ENCODE data around the gene RBM33. TPM values are rescaled to one million over a fixed set of nuclear protein-coding genes. Genes with fewer than 3 reads are reported as not detected.

RBM33 gene
- total and polyA plus RNA-seq, 10 of the 15 experiments (the other 5 are each of a cell fraction or from before 2014, with no cell fraction given): 4.7 to 67.2 (median 24.3) TPM

- no peaks in the 10 kb centered on the region for H4K20me1 ChIP-seq (ENCODE audit: control insufficient read depth, insufficient read depth)
- in situ Hi-C loops (cut with MboI): no loop called here
- no peak for TF ChIP-seq KAT2A (conservative IDR thresholded peaks at IDR 0.05; ENCODE audit: control insufficient read depth, low read depth, low read length)
- no peak for TF ChIP-seq GATAD2B (conservative IDR thresholded peaks at IDR 0.05; ENCODE audit: low read depth)
- TF ChIP-seq MTA3 (IDR thresholded peaks at IDR 0.05; ENCODE audit: borderline replicate concordance, low read length): peak; percentile 66; the same call in 1 of the 2 replicates
- TF ChIP-seq, protein P1, sequence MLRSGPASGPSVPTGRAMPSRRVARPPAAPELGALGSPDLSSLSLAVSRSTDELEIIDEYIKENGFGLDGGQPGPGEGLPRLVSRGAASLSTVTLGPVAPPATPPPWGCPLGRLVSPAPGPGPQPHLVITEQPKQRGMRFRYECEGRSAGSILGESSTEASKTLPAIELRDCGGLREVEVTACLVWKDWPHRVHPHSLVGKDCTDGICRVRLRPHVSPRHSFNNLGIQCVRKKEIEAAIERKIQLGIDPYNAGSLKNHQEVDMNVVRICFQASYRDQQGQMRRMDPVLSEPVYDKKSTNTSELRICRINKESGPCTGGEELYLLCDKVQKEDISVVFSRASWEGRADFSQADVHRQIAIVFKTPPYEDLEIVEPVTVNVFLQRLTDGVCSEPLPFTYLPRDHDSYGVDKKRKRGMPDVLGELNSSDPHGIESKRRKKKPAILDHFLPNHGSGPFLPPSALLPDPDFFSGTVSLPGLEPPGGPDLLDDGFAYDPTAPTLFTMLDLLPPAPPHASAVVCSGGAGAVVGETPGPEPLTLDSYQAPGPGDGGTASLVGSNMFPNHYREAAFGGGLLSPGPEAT (IDR thresholded peaks at IDR 0.05; ENCODE audit: low read depth): 0 out of 2 replicates have a peak, but pooled peaks have one; percentile 41
- no peak for TF ChIP-seq CHD4 (IDR thresholded peaks at IDR 0.05)
- TF ChIP-seq RBBP5 (conservative IDR thresholded peaks at IDR 0.05): no peak
- no peak for TF ChIP-seq YBX1 (IDR thresholded peaks at IDR 0.05)
- no peak for TF ChIP-seq KLF5 (IDR thresholded peaks at IDR 0.05; ENCODE audit: partially characterized antibody)
- TF ChIP-seq YY1 (IDR thresholded peaks at IDR 0.05; ENCODE audit: low read depth, low read length): no peak
- TF ChIP-seq FOS (IDR thresholded peaks at IDR 0.05; ENCODE audit: borderline replicate concordance, extremely low read depth, insufficient read length): no peak
- TF ChIP-seq, protein P2, sequence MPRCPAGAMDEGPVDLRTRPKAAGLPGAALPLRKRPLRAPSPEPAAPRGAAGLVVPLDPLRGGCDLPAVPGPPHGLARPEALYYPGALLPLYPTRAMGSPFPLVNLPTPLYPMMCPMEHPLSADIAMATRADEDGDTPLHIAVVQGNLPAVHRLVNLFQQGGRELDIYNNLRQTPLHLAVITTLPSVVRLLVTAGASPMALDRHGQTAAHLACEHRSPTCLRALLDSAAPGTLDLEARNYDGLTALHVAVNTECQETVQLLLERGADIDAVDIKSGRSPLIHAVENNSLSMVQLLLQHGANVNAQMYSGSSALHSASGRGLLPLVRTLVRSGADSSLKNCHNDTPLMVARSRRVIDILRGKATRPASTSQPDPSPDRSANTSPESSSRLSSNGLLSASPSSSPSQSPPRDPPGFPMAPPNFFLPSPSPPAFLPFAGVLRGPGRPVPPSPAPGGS (IDR thresholded peaks at IDR 0.05; ENCODE audit: borderline replicate concordance, insufficient read depth, low read depth, low read length, poor library complexity, severe bottlenecking): no peak
- no peak for TF ChIP-seq POLR2A (IDR thresholded peaks at IDR 0.05; ENCODE audit: low read depth, low read length)
- TF ChIP-seq, protein P3, sequence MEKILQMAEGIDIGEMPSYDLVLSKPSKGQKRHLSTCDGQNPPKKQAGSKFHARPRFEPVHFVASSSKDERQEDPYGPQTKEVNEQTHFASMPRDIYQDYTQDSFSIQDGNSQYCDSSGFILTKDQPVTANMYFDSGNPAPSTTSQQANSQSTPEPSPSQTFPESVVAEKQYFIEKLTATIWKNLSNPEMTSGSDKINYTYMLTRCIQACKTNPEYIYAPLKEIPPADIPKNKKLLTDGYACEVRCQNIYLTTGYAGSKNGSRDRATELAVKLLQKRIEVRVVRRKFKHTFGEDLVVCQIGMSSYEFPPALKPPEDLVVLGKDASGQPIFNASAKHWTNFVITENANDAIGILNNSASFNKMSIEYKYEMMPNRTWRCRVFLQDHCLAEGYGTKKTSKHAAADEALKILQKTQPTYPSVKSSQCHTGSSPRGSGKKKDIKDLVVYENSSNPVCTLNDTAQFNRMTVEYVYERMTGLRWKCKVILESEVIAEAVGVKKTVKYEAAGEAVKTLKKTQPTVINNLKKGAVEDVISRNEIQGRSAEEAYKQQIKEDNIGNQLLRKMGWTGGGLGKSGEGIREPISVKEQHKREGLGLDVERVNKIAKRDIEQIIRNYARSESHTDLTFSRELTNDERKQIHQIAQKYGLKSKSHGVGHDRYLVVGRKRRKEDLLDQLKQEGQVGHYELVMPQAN (conservative IDR thresholded peaks at IDR 0.05): no peak
- TF ChIP-seq EP300 (IDR thresholded peaks at IDR 0.05; ENCODE audit: borderline replicate concordance in 1 of 2, control insufficient read depth in 1 of 2, low read depth in 2 of 2, low read length in 2 of 2): no peak
- TF ChIP-seq PAX8 (IDR thresholded peaks at IDR 0.05): no peak
- no peak for TF ChIP-seq SIX5 (IDR thresholded peaks at IDR 0.05; ENCODE audit: low read depth, low read length, severe bottlenecking)
- TF ChIP-seq CREB1 (IDR thresholded peaks at IDR 0.05; ENCODE audit: low read depth): no peak
- TF ChIP-seq PAX5 (IDR thresholded peaks at IDR 0.05; ENCODE audit: borderline replicate concordance, low read depth, low read length): no peak
These were observed 15.7 kb downstream of the RBM33 start for GRCh38 chr7:155660059-155660757.

More at GRCh38 chr7:155660059-155660757, 15.7 kb downstream of the RBM33 start:
- Histone ChIP-seq H3K9me3 (replicated peaks; ENCODE audit: control insufficient read depth, insufficient read depth, low read length) (peaks cover 9% of the 10 kb centered on the region), H3K4me2 (ENCODE audit: control insufficient read depth, insufficient read depth) (peak overlapping the region; percentile 76), H2AFZ (ENCODE audit: control insufficient read depth, low read depth, low read length) (0 out of 2 replicates have a peak overlapping the region, but pooled peaks have one; percentile 8), H3K27me3 (replicated peaks in 1 of 2; ENCODE audit: control insufficient read depth in 2 of 2, insufficient read depth in 2 of 2, low read length in 1 of 2) (no peaks in the 10 kb centered on the region), H3K9ac (ENCODE audit: control insufficient read depth, insufficient read depth, low read length) (peak overlapping the region; percentile 14; the same call in 1 of the 2 replicates), H3K79me2 (ENCODE audit: control insufficient read depth, insufficient read depth, low read length) (peaks cover 95% of the 10 kb centered on the region), H3K36me3 (ENCODE audit: control insufficient read depth in 2 of 2, insufficient read depth in 2 of 2, low read length in 1 of 2) (peaks cover 2 to 6% of the 10 kb centered on the region in 2 experiments; a peak in 2 of 4 replicates), H3K27ac (ENCODE audit: control insufficient read depth, insufficient read depth) (peak overlapping the region; percentile 84), H3K4me1 (ENCODE audit: control insufficient read depth, insufficient read depth, low read length) (peaks cover 13% of the 10 kb centered on the region), H3K4me3 (peak overlapping the region; percentile 49)
- peak; percentile 89 for ATAC-seq
- CTCF ChIA-PET: interaction anchor here (1.2 kb wide), 2 partner anchors 18 to 42 kb away, joined by 3 to 4 read pairs; no protein-coding TSS in a partner anchor
- peak; percentile 67 for DNase-seq (ENCODE audit: low read depth, low spot score)
- SMC1A ChIA-PET (ENCODE audit: uncharacterized antibody, unreplicated experiment): interaction anchor here (0.9 to 2.1 kb wide), 6 partner anchors 11 to 111 kb away, joined by 3 to 7 read pairs (median 4); partner anchors contain the start of gene RBM33
- no TSS peak for BruUV-seq (replicated peaks)
- intact Hi-C loops (cut with micrococcal nuclease; ENCODE audit: unreplicated experiment): loop anchor here (2.0 kb wide), 1 partner anchor 15 kb away; the partner anchor contains the start of gene RBM33
- 8% methylated on average over 5 of the region's 5 CpGs for WGBS (ENCODE audit: insufficient coverage, insufficient replicate concordance, low lambda C conversion rate, missing lambda C conversion rate)
- RAD21 ChIA-PET (ENCODE audit: unreplicated experiment): interaction anchor here (1.0 to 1.7 kb wide), 2 partner anchors 11 to 16 kb away, joined by 3 to 6 read pairs; partner anchors contain the start of gene RBM33
- POLR2A ChIA-PET: interaction anchor here (1.2 to 1.4 kb wide), 2 partner anchors 16 to 17 kb away, joined by 3 read pairs; partner anchors contain the start of gene RBM33
- peak; percentile 85 for FAIRE-seq
